Adipocyte (in vitro differentiated cells): Measurements from ENCODE around the gene ST6GALNAC3.
A peak's percentile ranks its signal among the peaks of the same experiment; 100 is the strongest.

Experiments used
- DNase-seq: peaks from one replicate; pipeline ENCODE4 v3.0.0-alpha.2; 2015; ENCODE audit warnings: low read depth
- H3K27me3 ChIP-seq: replicated peaks from 2 replicates; pipeline ENCODE4 v1.7.0; 2013; ENCODE audit warnings: mild to moderate bottlenecking, low read length, moderate library complexity; ENCODE audit not compliant: control insufficient read depth, insufficient read depth
- H3K36me3 ChIP-seq: 2 replicates; pipeline ENCODE4 v1.7.0; 2013; ENCODE audit warnings: low read length, mild to moderate bottlenecking, moderate library complexity; ENCODE audit not compliant: control insufficient read depth, insufficient read depth, severe bottlenecking
- H3K4me1 ChIP-seq: 2 replicates; pipeline ENCODE4 v1.7.0; 2013; ENCODE audit warnings: mild to moderate bottlenecking, low read length, moderate library complexity; ENCODE audit not compliant: control insufficient read depth, insufficient read depth
- H3K4me3 ChIP-seq: 2 replicates; pipeline ENCODE4 v1.7.0; 2013; ENCODE audit warnings: mild to moderate bottlenecking, low read length, moderate library complexity
- H3K9ac ChIP-seq: 2 replicates; pipeline ENCODE4 v1.7.0; 2013; ENCODE audit warnings: mild to moderate bottlenecking, low read length, moderate library complexity
- H3K9me3 ChIP-seq: 2 replicates; pipeline ENCODE4 v1.7.0; 2013; ENCODE audit warnings: mild to moderate bottlenecking, low read length, moderate library complexity; ENCODE audit not compliant: control insufficient read depth

Gene ST6GALNAC3

DNA sequence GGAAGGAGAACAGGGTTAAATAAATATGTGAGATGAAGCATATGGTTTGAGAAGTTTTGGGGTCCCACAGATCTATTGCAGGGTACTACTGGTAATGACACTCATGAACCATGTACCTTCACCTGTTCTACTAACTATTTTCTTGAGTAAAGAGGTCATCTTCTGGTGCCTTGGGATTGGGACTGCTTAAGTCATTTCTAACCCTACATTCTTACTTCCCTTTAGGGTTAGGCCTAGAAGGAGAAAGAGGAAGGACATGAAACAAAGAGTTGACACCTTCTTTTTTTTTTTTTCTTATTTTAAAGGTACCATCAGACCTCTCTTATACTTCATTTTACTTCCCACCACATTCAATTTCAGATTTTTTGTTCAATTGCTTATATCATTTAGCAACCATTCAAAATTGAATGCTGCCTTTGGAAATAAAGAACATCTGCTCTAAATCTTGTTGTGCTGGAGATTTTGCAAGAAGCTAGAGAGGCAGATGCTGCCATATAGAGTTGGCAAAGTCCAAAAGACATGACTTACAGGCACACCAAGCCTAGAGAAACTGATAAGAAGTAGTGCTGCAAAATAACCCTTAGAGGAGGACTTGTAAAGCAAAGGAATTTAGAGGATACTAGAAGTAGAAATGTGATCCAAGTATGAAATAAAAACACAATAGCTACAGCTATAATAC, 418.3 kb downstream of the ST6GALNAC3 start:
- Histone ChIP-seq H3K9me3 (no peaks in the 10 kb centered on the region), H3K4me3 (no peak overlapping the region), H3K36me3 (no peaks in the 10 kb centered on the region), H3K4me1 (peaks cover 4% of the 10 kb centered on the region), H3K27me3 (no peaks in the 10 kb centered on the region), H3K9ac (no peak overlapping the region)
- peak; percentile 65 for DNase-seq

DNA sequence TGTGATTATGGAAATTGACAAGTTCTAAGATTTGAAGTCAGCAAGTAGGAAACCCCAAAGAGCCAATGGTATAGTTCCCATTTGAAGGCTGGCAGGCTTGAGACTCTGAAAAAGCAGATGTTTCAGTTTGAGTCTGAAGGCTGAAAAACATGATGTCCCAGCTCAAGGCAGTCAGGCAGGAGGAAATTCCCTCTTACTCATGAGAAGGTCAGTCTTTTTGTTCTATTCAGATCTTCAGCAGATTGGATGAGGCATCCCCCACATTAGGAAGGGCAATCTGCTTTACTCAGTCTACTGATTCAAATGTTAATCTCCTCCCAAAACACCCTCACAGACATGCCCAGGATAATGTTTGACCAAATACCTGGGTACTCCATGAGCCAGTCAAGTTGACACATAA, 420.3 kb downstream of the ST6GALNAC3 start:
- Histone ChIP-seq H3K9me3 (no peaks in the 10 kb centered on the region), H3K4me3 (no peak overlapping the region), H3K9ac (no peak overlapping the region), H3K36me3 (no peaks in the 10 kb centered on the region), H3K4me1 (peaks cover 4% of the 10 kb centered on the region), H3K27me3 (no peaks in the 10 kb centered on the region)
- DNase-seq, result peak; percentile 47

DNA sequence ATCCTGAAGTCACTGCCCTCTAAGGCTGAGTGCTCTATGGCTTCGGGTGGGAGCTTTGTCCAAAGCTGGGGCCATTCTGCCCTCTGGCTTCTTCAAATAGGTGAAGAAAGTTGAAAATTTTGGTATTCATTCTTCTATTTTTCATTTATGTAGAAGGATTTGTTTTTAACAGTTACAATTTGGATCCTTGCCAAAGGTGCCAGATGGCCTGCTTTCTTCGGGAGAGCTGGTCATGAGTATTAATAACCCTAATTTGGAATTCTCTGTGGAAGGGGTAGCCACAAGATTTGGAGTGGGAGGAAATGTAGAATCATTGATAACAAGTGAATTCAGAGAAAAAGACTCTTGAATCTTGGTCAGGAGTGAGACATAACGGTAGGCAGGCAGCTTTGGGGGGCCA, 422.3 kb downstream of the ST6GALNAC3 start:
- peaks cover 4% of the 10 kb centered on the region for H3K4me1 ChIP-seq
- no peak overlapping the region for H3K4me3 ChIP-seq
- DNase-seq, result no peak
- H3K9ac ChIP-seq, result no peak overlapping the region
- H3K27me3 ChIP-seq, result no peaks in the 10 kb centered on the region
- no peaks in the 10 kb centered on the region for H3K9me3 ChIP-seq
- no peaks in the 10 kb centered on the region for H3K36me3 ChIP-seq

DNA sequence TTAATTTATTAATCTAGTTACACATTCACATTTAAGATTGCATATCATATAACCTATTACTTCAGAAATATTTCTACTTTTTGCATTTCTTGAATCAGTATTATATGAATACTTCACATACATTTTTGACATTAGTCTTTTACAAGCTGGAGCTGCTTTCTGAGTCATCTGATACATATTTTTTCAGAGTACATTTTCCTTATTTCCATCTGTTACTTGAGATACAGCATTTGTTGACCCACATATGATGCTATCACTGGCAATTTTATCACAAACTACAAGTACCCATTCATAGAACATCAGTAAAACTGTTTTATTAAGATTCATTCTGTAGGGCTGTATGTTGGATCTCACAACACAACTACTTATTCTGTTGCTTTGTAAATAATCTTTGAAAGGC, 425.6 kb downstream of the ST6GALNAC3 start:
- Histone ChIP-seq H3K4me3 (no peak overlapping the region), H3K9ac (no peak overlapping the region), H3K36me3 (no peaks in the 10 kb centered on the region), H3K9me3 (no peaks in the 10 kb centered on the region), H3K4me1 (no peaks in the 10 kb centered on the region), H3K27me3 (no peaks in the 10 kb centered on the region)
- peak; percentile 53 for DNase-seq

DNA sequence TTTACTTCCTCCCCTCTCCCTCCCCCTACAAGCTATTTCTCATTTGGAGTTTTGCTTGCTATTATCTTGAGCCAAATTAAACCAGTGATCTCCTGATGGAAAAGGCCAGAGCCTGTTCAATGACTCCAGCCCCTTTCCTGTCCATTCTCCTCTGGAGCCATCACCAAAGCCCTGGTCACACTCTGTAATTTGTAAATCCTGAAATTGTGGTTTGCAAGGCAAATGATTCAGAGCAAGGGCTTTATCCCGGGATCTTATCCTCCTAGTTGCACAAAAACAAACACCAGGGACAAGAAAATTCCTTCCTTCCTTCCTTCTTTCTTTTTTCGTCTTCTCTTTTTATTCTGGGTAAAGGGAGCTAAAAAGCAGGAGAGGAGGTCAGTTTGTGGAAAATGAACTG, 426.6 kb downstream of the ST6GALNAC3 start:
- Histone ChIP-seq H3K27me3 (no peaks in the 10 kb centered on the region), H3K4me3 (no peak overlapping the region)

DNA sequence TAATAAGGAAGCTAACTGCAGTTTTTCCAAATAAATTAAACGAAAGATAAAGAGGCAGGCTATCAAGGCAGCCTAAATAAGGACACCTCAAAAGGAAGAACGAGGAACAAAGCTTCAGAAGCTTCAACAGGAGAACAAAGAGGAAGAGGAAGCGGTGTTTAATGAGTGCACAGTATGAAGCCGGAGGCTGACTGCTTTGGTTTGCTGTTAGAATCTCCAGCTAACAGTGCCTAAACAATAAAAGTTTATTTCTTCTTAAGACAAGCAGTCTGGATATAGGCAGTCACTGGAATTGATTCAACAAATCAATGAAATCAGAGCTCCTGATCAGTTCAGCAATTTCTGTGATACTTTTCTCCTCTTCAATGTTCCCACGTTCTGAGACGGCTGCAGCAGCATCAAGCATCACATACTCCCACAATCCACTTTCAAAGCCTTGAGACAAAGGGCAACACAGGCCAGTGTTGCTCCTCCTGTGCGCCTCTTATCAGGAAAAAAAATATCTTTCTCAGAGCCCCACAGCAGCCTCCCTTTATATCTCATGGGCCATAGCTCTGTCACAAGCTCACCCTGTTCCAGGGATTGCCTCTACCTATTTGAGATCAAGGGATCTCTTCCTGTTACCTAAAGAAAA, 427.2 kb downstream of the ST6GALNAC3 start:
- Histone ChIP-seq H3K36me3 (no peaks in the 10 kb centered on the region), H3K4me3 (no peak overlapping the region), H3K9ac (no peak overlapping the region), H3K4me1 (no peaks in the 10 kb centered on the region), H3K9me3 (no peaks in the 10 kb centered on the region), H3K27me3 (no peaks in the 10 kb centered on the region)
- no peak for DNase-seq

More for the DNA sequence above, 426.6 kb downstream of the ST6GALNAC3 start:
- H3K9ac ChIP-seq, result no peak overlapping the region
- H3K36me3 ChIP-seq, result no peaks in the 10 kb centered on the region
- DNase-seq, result peak; percentile 42
- H3K4me1 ChIP-seq, result no peaks in the 10 kb centered on the region
- H3K9me3 ChIP-seq, result no peaks in the 10 kb centered on the region

- Histone ChIP-seq H3K27me3 (no peaks in the 10 kb centered on the region), H3K4me3 (no peak overlapping the region), H3K9me3 (no peaks in the 10 kb centered on the region), H3K9ac (no peak overlapping the region), H3K36me3 (no peaks in the 10 kb centered on the region), H3K4me1 (no peaks in the 10 kb centered on the region)
- DNase-seq, result no peak
Observed at GRCh38 chr1:76503100-76503499, 428.6 kb downstream of the ST6GALNAC3 start.

- DNase-seq, result no peak
- Histone ChIP-seq H3K4me1 (no peaks in the 10 kb centered on the region), H3K9me3 (no peaks in the 10 kb centered on the region), H3K36me3 (no peaks in the 10 kb centered on the region), H3K27me3 (no peaks in the 10 kb centered on the region), H3K4me3 (no peak overlapping the region), H3K9ac (no peak overlapping the region)
Observed at GRCh38 chr1:76503736-76504135, 429.2 kb downstream of the ST6GALNAC3 start.

DNA sequence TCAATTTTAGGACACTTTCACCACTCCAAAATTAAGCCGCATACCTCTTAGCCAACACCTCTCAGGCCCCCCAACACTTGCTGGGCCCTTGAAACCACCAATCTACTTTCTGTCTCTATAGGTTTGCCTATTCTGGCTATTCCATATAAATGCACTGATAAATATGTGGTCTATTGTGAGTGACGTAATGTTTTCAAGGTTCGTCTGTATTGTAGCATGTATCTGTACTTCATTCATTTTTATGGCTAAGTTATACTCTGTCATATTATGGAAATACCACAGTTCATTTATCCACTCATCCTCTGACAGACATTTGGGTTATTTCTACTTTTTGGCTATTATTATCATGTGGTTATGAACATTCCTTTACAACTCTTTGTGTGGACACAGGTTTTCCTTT, 432.8 kb downstream of the ST6GALNAC3 start:
- Histone ChIP-seq H3K27me3 (no peaks in the 10 kb centered on the region), H3K9me3 (no peaks in the 10 kb centered on the region), H3K9ac (no peak overlapping the region), H3K4me1 (no peaks in the 10 kb centered on the region), H3K36me3 (no peaks in the 10 kb centered on the region), H3K4me3 (no peak overlapping the region)
- DNase-seq, result no peak

- no peaks in the 10 kb centered on the region for H3K36me3 ChIP-seq
- no peaks in the 10 kb centered on the region for H3K4me1 ChIP-seq
- DNase-seq, result peak; percentile 61
- no peak overlapping the region for H3K9ac ChIP-seq
- no peaks in the 10 kb centered on the region for H3K27me3 ChIP-seq
- no peaks in the 10 kb centered on the region for H3K9me3 ChIP-seq
- no peak overlapping the region for H3K4me3 ChIP-seq
Observed at GRCh38 chr1:76508871-76509270, 434.3 kb downstream of the ST6GALNAC3 start.

GRCh38 chr1:76510672-76511557, 436.4 kb downstream of the ST6GALNAC3 start:
- no peaks in the 10 kb centered on the region for H3K36me3 ChIP-seq
- H3K27me3 ChIP-seq, result no peaks in the 10 kb centered on the region
- H3K4me3 ChIP-seq, result no peak overlapping the region
- no peaks in the 10 kb centered on the region for H3K4me1 ChIP-seq
- no peaks in the 10 kb centered on the region for H3K9me3 ChIP-seq
- DNase-seq, result no peak
- H3K9ac ChIP-seq, result no peak overlapping the region
